Vagina (tissue), 2 donors: Measurements from ENCODE around the gene BMERB1.

Source experiments
- POLR2A ChIP-seq, 2 donors: fragments of 450-650 bp; IDR thresholded peaks; one replicate each; pipeline ENCODE4 v1.6.1; 2017; ENCODE audit warnings: antibody characterized with exemption in 2 of 2, mild to moderate bottlenecking in 2 of 2, moderate library complexity in 2 of 2
- POLR2AphosphoS5 ChIP-seq, 2 donors: sonication (generic); formaldehyde crosslinking; IDR thresholded peaks; one replicate each; pipeline ENCODE4 v1.9.0; 2017; ENCODE audit warnings: antibody characterized with exemption in 2 of 2, mild to moderate bottlenecking in 2 of 2, low read depth in 1 of 2; ENCODE audit not compliant: insufficient read depth in 1 of 2
- TF ChIP-seq, protein P1 (sequence below), 3 experiments: fragments of 450-650 bp in 2 of 3; fragments of 200-600 bp in 1 of 3; sonication (generic) in 1 of 3; IDR thresholded peaks; one replicate each; pipeline ENCODE4 v1.5.1; 2017 to 2019; ENCODE audit warnings: antibody characterized with exemption in 3 of 3, mild to moderate bottlenecking in 2 of 3, moderate library complexity in 2 of 3

DNA sequence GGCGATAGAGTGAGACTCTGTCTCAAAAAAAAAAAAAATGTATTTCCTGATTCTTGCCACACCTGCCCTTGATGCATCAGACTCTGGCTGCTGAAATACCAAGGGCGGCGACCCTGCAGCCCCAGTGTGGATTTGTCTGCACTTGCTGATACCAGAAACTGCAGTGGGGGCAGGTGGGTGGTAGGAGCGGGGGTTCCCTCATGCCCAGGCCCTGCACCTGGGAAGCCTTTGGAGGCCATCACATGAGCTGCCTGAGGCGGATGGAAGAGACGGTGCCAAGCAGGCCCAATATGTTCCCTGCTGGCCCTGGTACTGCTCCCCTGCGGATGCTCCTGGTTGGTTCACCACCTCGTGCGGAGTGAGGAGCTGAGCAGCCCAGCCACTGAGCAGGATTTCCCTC, 157.9 kb downstream of the BMERB1 start:
- TF ChIP-seq POLR2A (IDR thresholded peaks at IDR 0.05) (no peak), POLR2AphosphoS5 (IDR thresholded peaks at IDR 0.05; ENCODE audit: insufficient read depth in 1 of 2, low read depth in 1 of 2) (peak in 1 of 2 donors; percentile 37)
- TF ChIP-seq, protein P1, sequence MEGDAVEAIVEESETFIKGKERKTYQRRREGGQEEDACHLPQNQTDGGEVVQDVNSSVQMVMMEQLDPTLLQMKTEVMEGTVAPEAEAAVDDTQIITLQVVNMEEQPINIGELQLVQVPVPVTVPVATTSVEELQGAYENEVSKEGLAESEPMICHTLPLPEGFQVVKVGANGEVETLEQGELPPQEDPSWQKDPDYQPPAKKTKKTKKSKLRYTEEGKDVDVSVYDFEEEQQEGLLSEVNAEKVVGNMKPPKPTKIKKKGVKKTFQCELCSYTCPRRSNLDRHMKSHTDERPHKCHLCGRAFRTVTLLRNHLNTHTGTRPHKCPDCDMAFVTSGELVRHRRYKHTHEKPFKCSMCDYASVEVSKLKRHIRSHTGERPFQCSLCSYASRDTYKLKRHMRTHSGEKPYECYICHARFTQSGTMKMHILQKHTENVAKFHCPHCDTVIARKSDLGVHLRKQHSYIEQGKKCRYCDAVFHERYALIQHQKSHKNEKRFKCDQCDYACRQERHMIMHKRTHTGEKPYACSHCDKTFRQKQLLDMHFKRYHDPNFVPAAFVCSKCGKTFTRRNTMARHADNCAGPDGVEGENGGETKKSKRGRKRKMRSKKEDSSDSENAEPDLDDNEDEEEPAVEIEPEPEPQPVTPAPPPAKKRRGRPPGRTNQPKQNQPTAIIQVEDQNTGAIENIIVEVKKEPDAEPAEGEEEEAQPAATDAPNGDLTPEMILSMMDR (IDR thresholded peaks at IDR 0.05) = no peak
